ENCODE data around the gene ELMO3. TPM values are rescaled to one million over a fixed set of nuclear protein-coding genes. Genes with fewer than 3 reads are reported as not detected.

The ELMO3 gene
- total RNA-seq, 6 experiments from 2014 or later = 1.8 to 8.0 (median 4.6) TPM

DNA sequence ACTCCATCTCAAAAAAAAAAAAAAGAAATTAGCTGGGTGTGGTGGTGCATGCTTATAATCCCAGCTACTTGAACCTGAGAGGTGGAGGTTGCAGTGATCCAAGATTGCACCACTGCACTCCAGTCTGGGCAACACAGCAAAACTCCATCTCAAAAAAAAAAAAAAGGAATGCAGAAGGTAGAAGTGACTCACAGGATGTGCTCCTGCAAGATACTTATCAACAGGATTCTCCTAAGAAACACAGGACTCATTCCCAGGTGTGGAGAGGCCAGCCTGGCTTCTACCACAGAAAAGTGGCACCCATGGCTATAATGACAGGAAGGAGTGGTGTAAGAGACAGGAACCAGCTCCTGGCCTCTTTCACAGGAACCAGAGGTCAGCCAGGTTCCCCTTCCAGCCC is 13.8 kb downstream of the ELMO3 start:
- H3K27me3 ChIP-seq = no peaks in the 10 kb centered on the region
- TF ChIP-seq POLR2A (IDR thresholded peaks at IDR 0.05) = no peak
- TF ChIP-seq, protein P1, sequence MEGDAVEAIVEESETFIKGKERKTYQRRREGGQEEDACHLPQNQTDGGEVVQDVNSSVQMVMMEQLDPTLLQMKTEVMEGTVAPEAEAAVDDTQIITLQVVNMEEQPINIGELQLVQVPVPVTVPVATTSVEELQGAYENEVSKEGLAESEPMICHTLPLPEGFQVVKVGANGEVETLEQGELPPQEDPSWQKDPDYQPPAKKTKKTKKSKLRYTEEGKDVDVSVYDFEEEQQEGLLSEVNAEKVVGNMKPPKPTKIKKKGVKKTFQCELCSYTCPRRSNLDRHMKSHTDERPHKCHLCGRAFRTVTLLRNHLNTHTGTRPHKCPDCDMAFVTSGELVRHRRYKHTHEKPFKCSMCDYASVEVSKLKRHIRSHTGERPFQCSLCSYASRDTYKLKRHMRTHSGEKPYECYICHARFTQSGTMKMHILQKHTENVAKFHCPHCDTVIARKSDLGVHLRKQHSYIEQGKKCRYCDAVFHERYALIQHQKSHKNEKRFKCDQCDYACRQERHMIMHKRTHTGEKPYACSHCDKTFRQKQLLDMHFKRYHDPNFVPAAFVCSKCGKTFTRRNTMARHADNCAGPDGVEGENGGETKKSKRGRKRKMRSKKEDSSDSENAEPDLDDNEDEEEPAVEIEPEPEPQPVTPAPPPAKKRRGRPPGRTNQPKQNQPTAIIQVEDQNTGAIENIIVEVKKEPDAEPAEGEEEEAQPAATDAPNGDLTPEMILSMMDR (IDR thresholded peaks at IDR 0.05) = no peak
- no peaks in the 10 kb centered on the region for H3K36me3 ChIP-seq
- no peak for DNase-seq
- ATAC-seq = no peak
- H3K27ac ChIP-seq = no peak overlapping the region
- intact Hi-C loops (cut with DNase I) = no loop called here
- no peaks in the 10 kb centered on the region for H3K9me3 ChIP-seq
- no peak overlapping the region for H3K4me3 ChIP-seq
- H3K4me1 ChIP-seq = peaks cover 0 to 28% (median 6%) of the 10 kb centered on the region in 4 donors

- no peak for ATAC-seq
- intact Hi-C loops (cut with DNase I) = no loop called here
- no peak for DNase-seq
These were observed 14.5 kb downstream of the ELMO3 start for GRCh38 chr16:67213197-67214019.

GRCh38 chr16:67215706-67216105 is 16.8 kb downstream of the ELMO3 start:
- WGBS (ENCODE audit: insufficient coverage, low coverage, low lambda C conversion rate, missing lambda C conversion rate) = 94% methylated on average over 5 of the region's 5 CpGs
- H3K27me3 ChIP-seq = no peaks in the 10 kb centered on the region
- no peaks in the 10 kb centered on the region for H3K9me3 ChIP-seq
- intact Hi-C loops (cut with DNase I) = no loop called here
- H3K4me3 ChIP-seq = no peak overlapping the region
- TF ChIP-seq, protein P1 (IDR thresholded peaks at IDR 0.05) = no peak
- TF ChIP-seq POLR2A (IDR thresholded peaks at IDR 0.05) = no peak
- no peak overlapping the region for H3K27ac ChIP-seq
- ATAC-seq = no peak
- peaks cover 0 to 21% (median 8%) of the 10 kb centered on the region in 4 donors for H3K4me1 ChIP-seq
- no peaks in the 10 kb centered on the region for H3K36me3 ChIP-seq
- DNase-seq = no peak

More at GRCh38 chr16:67213197-67214019, 14.5 kb downstream of the ELMO3 start:
- H3K27me3 ChIP-seq = no peaks in the 10 kb centered on the region
- H3K36me3 ChIP-seq = no peaks in the 10 kb centered on the region
- peaks cover 0 to 31% (median 8%) of the 10 kb centered on the region in 4 donors for H3K4me1 ChIP-seq
- no peak overlapping the region for H3K4me3 ChIP-seq
- TF ChIP-seq, protein P1 (IDR thresholded peaks at IDR 0.05) = no peak
- no peak for TF ChIP-seq POLR2A (IDR thresholded peaks at IDR 0.05)
- H3K9me3 ChIP-seq = no peaks in the 10 kb centered on the region
- 44% methylated on average over 3 of the region's 8 CpGs for WGBS (ENCODE audit: insufficient coverage, low coverage, low lambda C conversion rate, missing lambda C conversion rate)
- H3K27ac ChIP-seq = no peak overlapping the region

- peak; percentile 67 to 80 (median 77) for ATAC-seq
- intact Hi-C loops (cut with DNase I) = no loop called here
- no peak overlapping the region for H3K4me3 ChIP-seq
These were observed 17.9 kb downstream of the ELMO3 start for GRCh38 chr16:67216612-67217490.

More at GRCh38 chr16:67216612-67217490, 17.9 kb downstream of the ELMO3 start:
- peaks cover 0 to 17% (median 8%) of the 10 kb centered on the region in 4 donors for H3K4me1 ChIP-seq
- no peaks in the 10 kb centered on the region for H3K36me3 ChIP-seq
- peak in 1 of 3 donors; percentile 67 for DNase-seq
- H3K9me3 ChIP-seq = no peaks in the 10 kb centered on the region
- TF ChIP-seq, protein P1 (IDR thresholded peaks at IDR 0.05) = no peak
- no peak for TF ChIP-seq POLR2A (IDR thresholded peaks at IDR 0.05)
- H3K27me3 ChIP-seq = no peaks in the 10 kb centered on the region
- peak overlapping the region in 1 of 3 donors; percentile 7 for H3K27ac ChIP-seq
- 65% methylated on average over 16 of the region's 18 CpGs for WGBS (ENCODE audit: insufficient coverage, low coverage, low lambda C conversion rate, missing lambda C conversion rate)
